ENCODE data around the gene U2SURP. TPM values are rescaled to one million over a fixed set of nuclear protein-coding genes. Genes with fewer than 3 reads are reported as not detected.

Gene U2SURP
- total and polyA plus RNA-seq, 3 experiments from 2014 or later = 121 to 148 (median 146) TPM

- no peaks in the 10 kb centered on the region for H3K36me3 ChIP-seq (ENCODE audit: insufficient read depth, low read length)
- Mint-ChIP-seq H3K4me3 (no peak overlapping the region), H3K9me3 (peaks cover 12 to 29% (median 22%) of the 10 kb centered on the region in 5 donors), H3K27me3 (peaks cover 17 to 41% of the 10 kb centered on the region in 2 donors), H3K36me3 (peaks cover 0 to 23% (median 0%) of the 10 kb centered on the region in 3 donors), H3K4me1 (no peaks in the 10 kb centered on the region), H3K27ac (no peak overlapping the region)
- H3K9me3 ChIP-seq (ENCODE audit: low read length) = peaks cover 8% of the 10 kb centered on the region
- DNase-seq = no peak
- no peak overlapping the region for H3K4me3 ChIP-seq (ENCODE audit: low read length)
- no peaks in the 10 kb centered on the region for H3K27me3 ChIP-seq (ENCODE audit: insufficient read depth, low read length, poor library complexity, severe bottlenecking)
- ChIA-PET POLR2A (interaction anchor here (0.7 kb wide), 1 partner anchor 65 kb away, joined by 7 read pairs; no protein-coding TSS in a partner anchor), CTCF (no interaction called here)
- no peak overlapping the region for H3K27ac ChIP-seq (ENCODE audit: low read depth, low read length)
- no peaks in the 10 kb centered on the region for H3K4me1 ChIP-seq (ENCODE audit: insufficient read depth, low read length)
These were observed 103.8 kb downstream of the U2SURP start for GRCh38 chr3:143105170-143105569.

- CTCF ChIA-PET = no interaction called here
- H3K27ac Mint-ChIP-seq = no peak overlapping the region
These were observed 108.5 kb downstream of the U2SURP start for GRCh38 chr3:143109861-143110260.

More at GRCh38 chr3:143109861-143110260, 108.5 kb downstream of the U2SURP start:
- H3K36me3 ChIP-seq (ENCODE audit: insufficient read depth, low read length) = no peaks in the 10 kb centered on the region
- H3K9me3 ChIP-seq (ENCODE audit: low read length) = peaks cover 6% of the 10 kb centered on the region
- no peak overlapping the region for H3K27ac ChIP-seq (ENCODE audit: low read depth, low read length)
- H3K4me1 ChIP-seq (ENCODE audit: insufficient read depth, low read length) = no peaks in the 10 kb centered on the region
- no peak overlapping the region for H3K4me3 Mint-ChIP-seq
- peaks cover 16 to 19% of the 10 kb centered on the region in 2 donors for H3K27me3 Mint-ChIP-seq
- no peak for DNase-seq
- H3K4me1 Mint-ChIP-seq = no peaks in the 10 kb centered on the region
- peaks cover 0 to 11% (median 0%) of the 10 kb centered on the region in 3 donors for H3K36me3 Mint-ChIP-seq
- H3K27me3 ChIP-seq (ENCODE audit: insufficient read depth, low read length, poor library complexity, severe bottlenecking) = no peaks in the 10 kb centered on the region
- POLR2A ChIA-PET = no interaction called here
- H3K9me3 Mint-ChIP-seq = peaks cover 5 to 17% (median 13%) of the 10 kb centered on the region in 5 donors
- H3K4me3 ChIP-seq (ENCODE audit: low read length) = no peak overlapping the region

Other genes with a start within 250 kb of the U2SURP start
- gene PCOLCE2, start 112.5 kb upstream of the U2SURP start, total RNA-seq = not detected
- gene PCOLCE2, start 112.5 kb upstream of the U2SURP start, polyA plus RNA-seq = not detected
- not detected for gene PAQR9, start 37.9 kb upstream of the U2SURP start, total RNA-seq
- gene PAQR9, start 37.9 kb upstream of the U2SURP start, polyA plus RNA-seq = not detected
- gene CHST2, start 118.2 kb downstream of the U2SURP start, total RNA-seq = 1 to 10 TPM; 2.9 to 3.0 TPM
- gene CHST2, start 118.2 kb downstream of the U2SURP start, polyA plus RNA-seq = 6.2 TPM

Data from CD8-positive, alpha-beta memory T cell (primary cell).